ENCODE data around the gene SLC26A8. TPM values are rescaled to one million over a fixed set of nuclear protein-coding genes. Genes with fewer than 3 reads are reported as not detected.
A peak's percentile ranks its signal among the peaks of the same experiment; 100 is the strongest.
"Not testable (repeated sequence)": the region's sequence is repeated elsewhere in the genome, so short reads cannot be mapped to it uniquely, and the experiment has no call there.

Gene SLC26A8
- total RNA-seq, 6 experiments from 2014 or later = not detected

- Mint-ChIP-seq H3K27me3 (ENCODE audit: insufficient read depth) (no peaks in the 10 kb centered on the region; the same call in 1 of the 2 replicates), H3K4me3 (peak overlapping the region; percentile 95), H3K27ac (no peak overlapping the region)
Observed at GRCh38 chr6:35922139-35922554, 102.3 kb downstream of the SLC26A8 start.

GRCh38 chr6:35920793-35921732 lies 103.4 kb downstream of the SLC26A8 start, which contains the start of gene SRPK1:
Gene SRPK1, minus strand, starts transcription at chr6:35921098. Its CDS starts 42 bp downstream, at chr6:35921056.
- Mint-ChIP-seq H3K36me3 (ENCODE audit: low read depth) (peaks cover 13% of the 10 kb centered on the region; the same call in 1 of the 2 replicates), H3K9me3 (no peaks in the 10 kb centered on the region), H3K27ac (peak within 1 kb of the TSS; percentile 91), H3K4me1 (ENCODE audit: low read depth) (peaks cover 53% of the 10 kb centered on the region), H3K4me3 (peak within 1 kb of the TSS; percentile 99), H3K27me3 (ENCODE audit: insufficient read depth) (no peaks in the 10 kb centered on the region; the same call in 1 of the 2 replicates)
- peak; percentile 68 for DNase-seq
- no peak for TF ChIP-seq CTCF (IDR thresholded peaks at IDR 0.05)

More at GRCh38 chr6:35922139-35922554, 102.3 kb downstream of the SLC26A8 start:
- TF ChIP-seq CTCF (IDR thresholded peaks at IDR 0.05) = no peak
- Mint-ChIP-seq H3K9me3 (no peaks in the 10 kb centered on the region), H3K36me3 (ENCODE audit: low read depth) (peaks cover 13% of the 10 kb centered on the region; the same call in 1 of the 2 replicates), H3K4me1 (ENCODE audit: low read depth) (peaks cover 48% of the 10 kb centered on the region)
- DNase-seq = no peak

- Mint-ChIP-seq H3K9me3 (no peaks in the 10 kb centered on the region), H3K36me3 (ENCODE audit: low read depth) (peaks cover 13% of the 10 kb centered on the region; the same call in 1 of the 2 replicates), H3K27ac (peak overlapping the region; percentile 91), H3K27me3 (ENCODE audit: insufficient read depth) (no peaks in the 10 kb centered on the region; the same call in 1 of the 2 replicates), H3K4me3 (peak overlapping the region; percentile 99), H3K4me1 (ENCODE audit: low read depth) (peaks cover 53% of the 10 kb centered on the region)
- TF ChIP-seq CTCF (IDR thresholded peaks at IDR 0.05) = no peak
- DNase-seq = peak; percentile 49
Observed at GRCh38 chr6:35919827-35920751, 104.4 kb downstream of the SLC26A8 start.

- Mint-ChIP-seq H3K27me3 (ENCODE audit: insufficient read depth) (no peaks in the 10 kb centered on the region; the same call in 1 of the 2 replicates), H3K4me3 (peak overlapping the region; percentile 99), H3K36me3 (ENCODE audit: low read depth) (peaks cover 13% of the 10 kb centered on the region; the same call in 1 of the 2 replicates), H3K4me1 (ENCODE audit: low read depth) (peaks cover 53% of the 10 kb centered on the region), H3K9me3 (no peaks in the 10 kb centered on the region), H3K27ac (peak overlapping the region; percentile 91)
- DNase-seq = no peak
- TF ChIP-seq CTCF (IDR thresholded peaks at IDR 0.05) = no peak
Observed at GRCh38 chr6:35919085-35919826, 105.2 kb downstream of the SLC26A8 start.

GRCh38 chr6:35916893-35917292 lies 107.5 kb downstream of the SLC26A8 start:
- Mint-ChIP-seq H3K4me1 (ENCODE audit: low read depth) (peaks cover 57% of the 10 kb centered on the region), H3K36me3 (ENCODE audit: low read depth) (peaks cover 28% of the 10 kb centered on the region)
- H3K9me3 Mint-ChIP-seq; DNase-seq; H3K27me3 Mint-ChIP-seq (ENCODE audit: insufficient read depth); H3K4me3 Mint-ChIP-seq; H3K27ac Mint-ChIP-seq: not testable (repeated sequence)
